ENCODE measurements around the gene LIN9. TPM values are rescaled to one million over a fixed set of nuclear protein-coding genes. Genes with fewer than 3 reads are reported as not detected.

Gene LIN9
- polyA plus RNA-seq, 4 donors: 10.5 to 14.0 (median 12.3) TPM

DNA sequence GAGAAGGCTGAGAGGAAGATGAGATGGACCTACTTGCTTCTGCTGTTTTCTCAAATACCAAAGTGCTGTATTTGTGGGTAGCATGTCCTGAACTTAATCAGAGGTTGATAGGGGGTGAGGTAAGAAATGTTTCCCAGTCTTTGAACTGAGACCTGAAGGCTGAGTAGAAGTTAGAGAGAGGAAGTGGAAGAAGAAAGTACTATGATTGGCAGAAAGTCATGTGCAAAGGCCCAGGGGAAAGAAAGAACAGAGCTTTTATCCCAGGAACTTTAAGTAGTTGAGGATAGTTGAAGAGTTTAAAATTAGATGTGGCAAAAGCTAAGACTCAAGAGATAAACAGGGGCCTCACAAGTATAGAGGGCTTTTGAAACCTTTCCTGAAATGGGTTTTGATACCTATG is 15.5 kb upstream of the LIN9 start:
- DNase-seq (ENCODE audit: low read depth in 4 of 4, low spot score in 3 of 4): no peak

DNA sequence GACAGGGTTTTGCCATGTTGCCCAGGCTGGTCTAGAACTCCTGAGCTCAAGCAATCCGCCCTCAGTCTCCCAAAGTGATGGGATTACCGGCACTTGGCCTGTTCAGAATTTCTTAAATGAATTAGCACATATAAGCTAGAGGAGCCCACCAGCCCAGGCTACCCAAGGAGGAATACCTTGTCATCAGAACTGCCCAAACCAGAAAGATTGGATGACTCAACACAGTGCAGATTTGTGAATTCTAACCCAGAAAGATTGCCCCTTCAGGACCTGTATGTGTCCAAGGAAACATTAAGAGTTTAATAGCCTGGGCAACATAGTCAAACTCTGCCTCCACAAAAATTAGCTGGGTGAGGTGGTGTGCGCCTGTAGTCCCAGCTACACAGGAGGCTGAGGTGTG is 14.0 kb upstream of the LIN9 start:
- no peak for DNase-seq (ENCODE audit: low read depth in 4 of 4, low spot score in 3 of 4)

DNA sequence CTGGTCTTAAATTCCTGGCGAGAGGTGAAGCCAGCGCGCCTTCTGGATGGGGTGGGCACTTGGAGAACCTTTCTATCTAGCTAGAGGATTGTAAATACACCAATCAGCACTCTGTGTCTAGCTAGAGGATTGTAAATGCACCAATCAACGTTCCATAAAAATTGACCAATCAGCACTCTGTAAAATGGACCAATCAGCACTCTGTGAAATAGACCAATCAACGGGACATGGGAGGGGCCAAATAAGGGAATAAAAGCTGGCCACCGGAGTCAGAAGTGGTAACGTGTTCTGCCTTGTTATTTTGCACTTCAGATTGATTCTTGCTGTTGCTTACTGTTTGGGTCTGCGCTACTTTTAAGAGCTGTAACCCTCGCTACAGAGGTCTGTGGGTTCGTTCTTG is 12.0 kb upstream of the LIN9 start:
- DNase-seq (ENCODE audit: low read depth in 4 of 4, low spot score in 3 of 4): no peak

DNA sequence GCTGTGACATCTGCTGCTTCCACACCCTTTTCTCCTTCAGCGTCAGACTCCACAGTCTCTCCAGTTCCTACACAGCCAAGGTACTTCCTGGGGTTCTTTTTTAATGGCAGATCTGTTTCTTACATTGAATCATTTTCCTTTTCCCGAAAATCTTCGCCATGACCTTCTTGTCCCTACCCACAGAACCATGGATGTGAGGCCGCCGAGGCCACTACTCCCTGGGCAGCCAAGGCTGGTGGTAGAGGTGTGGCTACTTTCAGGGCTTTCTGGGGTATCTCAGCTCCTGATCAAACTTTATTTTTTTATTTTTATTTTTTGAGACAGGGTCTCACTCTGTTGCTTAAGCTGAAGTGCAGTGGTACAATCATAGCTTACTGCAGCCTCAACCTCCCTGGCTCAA is 9.5 kb upstream of the LIN9 start:
- DNase-seq (ENCODE audit: low read depth in 4 of 4, low spot score in 3 of 4): no peak

DNA sequence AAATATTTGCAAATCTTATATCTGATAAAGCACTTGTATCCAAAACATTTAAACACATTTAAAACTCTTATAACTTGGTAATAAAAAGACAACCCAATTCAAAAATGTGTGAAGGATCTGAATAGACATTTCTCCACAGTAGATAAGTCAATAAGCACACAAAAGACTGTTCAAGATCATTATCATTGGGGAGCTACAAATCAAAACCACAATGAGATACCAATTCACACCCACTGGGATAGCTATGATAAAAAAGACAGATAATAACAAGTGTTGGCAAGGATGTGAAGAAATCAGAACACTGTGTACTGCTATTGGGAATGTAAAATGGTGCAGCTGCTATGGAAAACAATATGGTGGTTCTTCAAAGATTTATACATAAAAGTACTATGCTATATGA is 5.1 kb upstream of the LIN9 start:
- no peak for DNase-seq (ENCODE audit: low read depth in 4 of 4, low spot score in 3 of 4)

DNA sequence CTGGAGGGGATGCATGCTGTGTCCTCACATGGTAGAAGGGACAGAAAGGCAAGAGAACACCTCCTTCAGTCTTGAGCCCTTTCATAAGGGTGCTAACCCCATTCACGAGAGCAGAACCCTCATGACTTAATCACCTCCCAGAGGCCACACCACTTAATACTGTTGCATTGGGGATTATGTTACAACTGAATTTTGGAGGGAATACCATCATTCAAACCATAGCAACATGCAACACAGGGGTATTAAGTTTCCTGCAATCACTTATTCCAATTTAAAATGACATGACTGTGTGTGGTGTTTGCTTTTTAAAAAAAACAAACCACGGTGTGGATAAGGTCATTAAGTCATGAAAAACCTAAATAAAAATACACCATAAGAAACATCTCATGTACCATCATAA is 3.1 kb upstream of the LIN9 start:
- DNase-seq (ENCODE audit: low read depth in 4 of 4, low spot score in 3 of 4): no peak

DNA sequence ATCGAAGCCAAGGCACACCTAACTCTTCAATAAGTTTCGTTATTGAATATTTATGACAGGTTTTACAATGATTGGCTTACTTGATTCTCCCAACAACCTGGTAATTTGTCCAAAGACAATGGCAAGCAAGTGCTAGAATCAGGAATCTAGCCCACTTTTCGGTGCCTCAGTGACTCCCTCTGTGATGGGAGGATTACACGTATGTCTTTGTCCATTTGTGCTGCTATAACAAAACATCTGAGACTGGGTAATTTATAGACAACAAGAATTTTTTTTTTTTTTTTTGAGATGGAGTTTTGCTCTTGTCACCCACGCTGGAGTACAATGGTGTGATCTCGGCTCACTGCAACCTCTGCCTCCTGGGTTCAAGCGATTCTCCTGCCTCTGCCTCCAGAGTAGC is 2.4 kb upstream of the LIN9 start:
- no peak for DNase-seq (ENCODE audit: low read depth in 4 of 4, low spot score in 3 of 4)

DNA sequence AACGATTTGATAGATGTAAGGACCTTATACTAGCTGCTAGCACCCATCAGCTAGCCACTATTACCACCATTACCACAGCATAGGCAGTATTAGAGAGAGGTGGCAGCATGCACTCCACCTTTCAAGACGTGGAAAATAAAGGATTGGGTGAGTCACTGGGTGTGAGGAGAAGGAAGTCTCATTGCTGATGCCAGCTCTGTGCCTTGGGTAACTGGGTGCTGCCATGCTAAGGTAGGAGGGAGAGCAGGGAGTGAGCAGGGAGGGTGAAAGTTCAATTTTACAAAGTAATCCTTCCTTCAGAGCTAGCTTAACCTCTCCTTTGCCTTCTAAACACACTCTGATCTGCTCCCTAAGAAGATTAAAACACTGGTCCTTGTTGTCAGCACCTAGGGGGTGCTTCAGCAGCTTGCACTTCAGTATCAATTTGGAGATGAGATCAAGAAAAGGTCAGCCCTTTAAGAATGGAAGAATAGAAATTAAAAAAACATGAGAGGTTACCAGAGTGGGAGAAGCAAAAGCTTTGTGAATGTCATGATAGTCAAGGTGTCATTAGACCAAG is 1.8 kb upstream of the LIN9 start:
- DNase-seq (ENCODE audit: low read depth in 4 of 4, low spot score in 3 of 4): no peak

DNA sequence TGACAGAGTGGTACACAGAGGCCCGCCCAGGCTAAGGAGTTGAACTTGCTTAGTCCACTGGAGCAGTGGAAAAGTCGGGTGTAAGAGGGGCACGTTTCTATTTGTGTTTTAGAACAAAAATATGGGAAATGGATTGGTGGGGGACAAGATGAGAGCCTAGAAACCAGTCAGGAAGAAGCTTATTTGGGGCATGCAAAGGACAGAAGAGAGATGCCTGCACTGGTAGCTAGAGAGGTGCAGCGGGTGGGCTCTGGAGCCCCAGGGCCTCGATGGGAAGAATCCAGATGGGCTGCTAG is 1.2 kb upstream of the LIN9 start:
- DNase-seq (ENCODE audit: low read depth in 4 of 4, low spot score in 3 of 4): no peak

DNA sequence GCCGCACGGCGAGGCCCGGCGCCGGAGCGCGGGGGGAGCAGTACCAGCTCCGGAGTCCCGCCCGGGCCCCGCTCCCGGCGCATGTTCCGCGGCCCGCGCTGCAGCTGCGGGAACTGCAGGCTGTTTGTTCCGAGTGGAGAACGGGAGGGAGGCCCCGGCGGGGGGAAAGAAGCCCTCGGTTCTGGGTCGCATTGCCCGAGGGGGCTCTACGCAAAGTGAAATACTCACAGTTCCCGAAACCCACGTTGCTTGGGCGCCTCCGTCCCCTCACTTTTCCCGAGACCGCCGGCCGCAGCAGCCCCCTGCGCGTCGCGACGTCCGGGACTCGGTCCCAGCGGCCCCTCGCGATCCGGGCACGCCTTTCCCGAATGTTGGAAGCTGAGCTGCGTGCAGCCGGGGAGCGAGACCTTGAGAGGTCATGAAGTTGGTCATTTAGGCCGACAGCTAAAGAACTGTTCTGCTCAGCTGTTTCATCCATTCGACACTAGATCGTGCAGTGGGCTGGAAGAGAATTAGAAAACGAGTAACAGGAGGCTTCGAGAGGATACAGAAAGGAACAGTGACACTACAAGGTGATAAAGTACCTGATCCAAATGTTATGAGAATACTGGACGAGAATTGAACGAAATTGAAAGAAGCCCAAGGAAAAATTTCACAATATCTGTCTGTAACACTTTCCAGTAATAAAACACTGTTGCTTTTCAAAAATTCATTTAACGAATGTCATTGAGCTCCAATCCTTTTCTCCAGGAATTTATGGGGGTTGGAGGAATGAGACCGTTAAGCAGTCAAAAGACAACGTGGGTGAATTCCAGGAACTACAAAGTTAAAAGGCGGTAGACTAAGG is 657 bp upstream of the LIN9 start:
- DNase-seq (ENCODE audit: low read depth in 4 of 4, low spot score in 3 of 4): no peak

DNA sequence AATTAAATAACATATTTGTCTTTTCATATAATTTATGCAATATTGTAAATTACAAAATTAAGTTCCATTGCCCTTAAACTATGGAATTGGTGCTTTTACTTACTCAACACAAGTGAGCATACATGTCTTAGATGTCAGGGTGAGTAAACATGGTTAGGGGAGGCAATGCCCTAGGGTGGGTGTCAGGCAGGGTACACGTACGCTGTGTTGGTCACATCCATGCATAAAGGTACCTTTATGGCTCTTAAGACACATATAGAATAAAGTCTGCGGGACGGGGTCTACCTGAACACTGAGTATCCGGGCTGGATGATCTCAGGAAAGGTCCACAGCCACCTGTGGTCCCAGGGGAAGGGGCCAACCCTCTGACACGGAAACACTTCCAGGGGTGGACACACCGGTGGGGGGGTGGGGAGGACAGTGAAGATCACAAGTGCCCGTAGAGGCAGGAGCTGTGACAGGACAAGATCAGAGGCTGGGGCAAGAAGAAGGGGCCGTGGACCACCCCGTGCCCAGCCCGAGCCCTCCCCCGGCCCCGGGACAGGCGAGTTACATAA is 720 bp downstream of the LIN9 start:
- DNase-seq (ENCODE audit: low read depth in 4 of 4, low spot score in 3 of 4): peak in 1 of 4 donors; percentile 12

DNA sequence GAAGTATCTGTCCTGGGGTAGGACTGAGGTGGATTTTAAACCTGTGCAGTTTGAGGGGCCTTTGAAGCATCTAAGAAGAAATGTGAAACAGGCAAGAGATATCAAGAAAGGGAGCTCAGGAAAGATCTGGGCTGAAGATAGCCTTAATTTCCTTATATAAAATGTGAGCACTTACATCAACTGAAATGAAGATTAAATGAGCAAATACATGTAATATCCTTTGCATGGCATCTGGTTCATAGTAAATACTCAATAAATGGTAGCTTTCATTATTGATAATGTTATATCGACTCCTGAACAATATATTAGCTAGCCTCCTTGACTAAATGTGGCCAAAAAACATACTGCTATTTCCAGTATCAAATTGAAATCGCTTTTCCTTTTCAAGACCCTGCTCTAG is 2.5 kb downstream of the LIN9 start:
- no peak for DNase-seq (ENCODE audit: low read depth in 4 of 4, low spot score in 3 of 4)

DNA sequence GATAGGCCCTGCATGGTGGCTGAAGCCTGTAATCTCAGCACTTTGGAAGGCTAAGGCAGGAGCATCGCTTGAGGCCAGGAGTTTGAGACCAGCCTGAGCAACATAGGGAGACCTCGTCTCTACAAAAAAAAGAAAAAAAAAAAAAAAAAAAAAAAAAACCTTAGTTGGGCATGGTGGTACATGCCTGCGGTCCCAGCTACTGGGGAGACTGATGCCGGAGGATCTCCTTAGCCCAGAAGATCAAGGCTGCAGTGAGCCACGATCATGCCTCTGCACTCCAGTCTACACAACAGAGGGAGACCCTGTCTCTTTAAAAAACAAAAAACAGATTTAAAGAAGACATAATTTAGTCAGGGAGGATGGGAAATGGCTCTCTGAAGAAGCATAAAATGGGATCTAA is 3.8 kb downstream of the LIN9 start:
- no peak for DNase-seq (ENCODE audit: low read depth in 4 of 4, low spot score in 3 of 4)

DNA sequence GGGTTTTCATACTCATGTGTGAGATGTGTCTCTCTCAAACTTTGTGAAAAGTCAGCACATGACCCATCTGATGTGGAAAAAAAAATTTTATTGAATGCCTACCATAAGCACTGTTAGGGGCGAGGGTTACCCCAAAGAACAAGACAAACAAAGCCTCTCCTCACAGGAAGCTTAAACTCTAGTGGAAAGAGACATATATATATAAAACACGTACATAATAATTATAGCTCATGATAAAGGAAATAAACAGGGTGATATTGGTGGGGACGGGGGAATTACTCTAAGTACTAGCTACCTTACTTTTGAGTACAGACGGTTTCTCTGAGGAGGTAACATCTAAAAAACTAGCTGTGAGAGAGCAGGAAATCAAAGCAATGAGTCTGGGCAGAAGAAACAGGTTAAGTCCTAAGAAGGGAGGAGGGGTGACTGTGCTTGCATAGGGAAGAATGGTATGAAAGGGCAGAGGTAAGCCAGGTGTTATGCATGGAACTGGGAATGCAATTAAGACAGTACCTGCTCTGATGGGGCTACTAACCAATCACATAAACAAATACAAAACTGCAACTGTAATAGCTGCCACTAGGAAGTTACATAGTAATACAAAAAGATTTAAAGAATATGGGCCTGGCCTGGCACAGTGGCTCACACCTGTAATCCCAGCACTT is 4.5 kb downstream of the LIN9 start:
- no peak for DNase-seq (ENCODE audit: low read depth in 4 of 4, low spot score in 3 of 4)

DNA sequence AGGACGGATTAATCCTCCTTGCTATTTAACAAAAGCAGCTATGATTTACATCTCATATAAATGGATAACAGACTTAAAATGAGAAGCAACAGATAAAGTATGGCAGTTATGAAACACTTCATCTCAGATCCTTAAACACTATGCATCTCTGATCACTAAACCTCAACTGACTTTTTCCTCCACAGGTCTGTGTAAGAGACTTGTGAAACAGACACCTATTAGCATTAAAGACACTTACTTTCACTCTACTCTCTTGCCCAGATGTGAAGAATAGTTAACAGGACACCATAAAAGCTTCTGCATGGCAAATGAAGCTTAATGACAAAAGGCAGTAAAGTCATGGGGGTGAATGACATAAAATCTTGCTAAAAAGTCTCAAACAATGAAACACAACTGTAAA is 6.2 kb downstream of the LIN9 start:
- no peak for DNase-seq (ENCODE audit: low read depth in 4 of 4, low spot score in 3 of 4)

DNA sequence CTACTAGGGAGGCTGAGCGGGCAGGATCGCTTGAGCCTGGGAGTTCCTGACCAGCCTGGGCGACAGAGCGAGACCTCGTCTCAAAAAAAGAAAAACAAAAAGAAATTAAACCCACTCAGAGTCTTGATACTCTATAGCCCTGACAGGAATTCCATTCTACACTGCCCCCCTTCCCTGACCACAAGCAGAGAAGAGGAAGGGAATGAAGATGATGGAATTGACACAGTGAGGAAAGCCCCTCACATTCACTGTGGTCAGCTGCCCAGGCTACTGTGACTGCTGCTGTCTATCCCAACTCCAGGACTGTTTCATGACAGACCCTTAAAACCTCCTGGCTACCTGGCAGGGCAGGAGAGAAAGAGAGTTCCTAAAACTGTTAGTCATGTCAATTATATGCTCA is 12.1 kb downstream of the LIN9 start:
- no peak for DNase-seq (ENCODE audit: low read depth in 4 of 4, low spot score in 3 of 4)

DNA sequence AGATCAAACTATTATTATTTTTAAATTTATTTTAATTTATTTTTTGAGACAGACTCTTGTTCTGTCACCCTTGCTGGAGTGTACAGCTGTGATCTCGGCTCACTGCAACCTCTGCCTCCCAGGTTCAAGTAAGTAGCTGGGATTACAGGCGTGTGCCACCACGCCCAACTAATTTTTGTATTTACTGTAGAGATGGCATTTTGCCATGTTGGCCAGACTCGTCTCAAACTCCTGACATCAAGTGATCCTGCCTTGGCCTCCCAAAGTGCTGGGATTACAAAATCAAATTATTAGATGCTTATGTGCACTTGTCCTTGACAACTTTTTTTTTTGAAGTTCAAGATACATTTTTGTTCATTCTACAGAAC is 15.4 kb downstream of the LIN9 start:
- DNase-seq (ENCODE audit: low read depth in 4 of 4, low spot score in 3 of 4): no peak

DNA sequence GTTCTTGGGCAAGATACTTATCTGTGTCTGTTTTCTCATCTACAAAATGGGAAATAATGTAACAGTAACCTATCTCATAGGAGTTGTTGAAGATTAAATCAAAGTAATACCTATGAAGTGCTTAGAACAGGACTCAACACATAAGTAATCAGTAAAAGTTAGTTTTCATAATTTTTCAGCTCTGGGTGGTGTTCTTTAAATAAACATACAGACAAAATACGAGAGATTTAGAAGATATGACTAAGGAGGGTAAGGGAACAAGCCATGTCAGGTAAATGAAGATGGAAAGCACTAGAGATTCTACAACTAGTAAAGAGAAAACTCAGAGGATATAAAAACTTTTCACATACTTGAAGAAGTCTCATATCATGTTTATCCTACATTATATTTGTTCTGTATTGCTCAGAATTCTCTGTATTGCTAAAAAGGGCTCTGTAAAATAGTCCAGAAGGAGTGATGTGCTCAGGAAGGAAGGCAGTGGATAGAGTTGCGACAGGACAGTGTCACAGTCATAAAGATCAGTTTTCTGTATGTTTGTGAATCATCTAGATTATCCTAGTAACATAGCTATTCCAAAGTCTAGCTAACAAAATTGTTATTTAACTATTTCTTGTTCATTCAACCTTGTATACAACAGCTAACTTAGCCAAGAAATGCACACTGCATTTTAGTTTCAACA is 16.0 kb downstream of the LIN9 start:
- no peak for DNase-seq (ENCODE audit: low read depth in 4 of 4, low spot score in 3 of 4)

DNA sequence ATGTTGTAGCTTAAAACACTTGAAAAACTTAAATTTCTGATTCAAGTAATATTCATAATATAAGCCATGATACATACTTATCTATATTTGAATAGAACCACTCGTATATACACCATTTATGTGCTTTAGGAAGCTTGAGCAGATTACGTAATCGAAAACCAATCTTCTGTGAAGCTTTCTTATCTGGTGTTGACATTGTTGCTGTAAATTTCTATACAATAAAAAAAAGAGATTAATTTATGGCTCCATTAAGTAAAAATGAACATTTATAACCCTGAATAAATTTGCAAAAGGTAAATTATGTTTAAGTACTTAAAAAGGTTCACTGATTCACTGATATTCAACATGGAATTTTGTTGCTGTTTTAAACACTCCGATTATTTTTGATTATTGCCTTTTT is 21.4 kb downstream of the LIN9 start:
- DNase-seq (ENCODE audit: low read depth in 4 of 4, low spot score in 3 of 4): no peak

DNA sequence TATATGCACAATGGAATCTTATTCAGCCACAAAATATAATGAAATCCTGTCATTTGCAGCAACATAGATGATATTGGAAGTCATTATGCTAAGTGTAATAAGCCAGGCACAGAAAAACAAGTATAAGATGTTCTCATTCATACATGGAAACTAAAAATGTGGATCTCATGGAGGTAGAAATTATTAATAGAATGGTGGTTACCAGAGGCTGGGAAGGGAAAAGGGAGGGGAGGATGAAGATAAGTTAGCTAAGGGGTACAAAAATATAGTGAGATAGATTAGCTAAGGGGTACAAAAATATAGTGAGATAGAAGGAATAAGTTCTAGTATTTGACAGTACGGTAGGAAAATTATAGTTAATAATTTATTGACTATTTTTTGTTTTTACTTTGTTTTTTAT is 27.9 kb downstream of the LIN9 start:
- DNase-seq (ENCODE audit: low read depth in 4 of 4, low spot score in 3 of 4): no peak

DNA sequence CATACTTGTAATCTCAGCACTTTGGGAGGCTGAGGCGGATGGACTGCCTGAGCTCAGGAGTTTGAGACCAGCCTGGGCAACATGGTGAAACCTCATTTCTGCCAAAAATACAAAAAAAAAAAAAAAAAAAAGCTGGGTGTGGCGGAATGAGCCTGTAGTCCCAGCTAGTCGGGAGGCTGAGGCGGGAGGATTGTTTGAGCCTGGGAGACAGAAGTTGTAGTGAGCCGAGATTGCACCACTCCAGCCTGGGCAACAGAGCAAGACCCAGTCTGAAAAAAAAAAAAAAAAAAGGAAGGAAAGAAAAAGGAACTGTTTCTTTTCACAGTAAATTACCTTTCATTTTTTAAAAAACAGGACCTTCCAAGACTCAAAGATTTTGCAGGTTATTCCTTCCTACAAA is 29.5 kb downstream of the LIN9 start:
- no peak for DNase-seq (ENCODE audit: low read depth in 4 of 4, low spot score in 3 of 4)

DNA sequence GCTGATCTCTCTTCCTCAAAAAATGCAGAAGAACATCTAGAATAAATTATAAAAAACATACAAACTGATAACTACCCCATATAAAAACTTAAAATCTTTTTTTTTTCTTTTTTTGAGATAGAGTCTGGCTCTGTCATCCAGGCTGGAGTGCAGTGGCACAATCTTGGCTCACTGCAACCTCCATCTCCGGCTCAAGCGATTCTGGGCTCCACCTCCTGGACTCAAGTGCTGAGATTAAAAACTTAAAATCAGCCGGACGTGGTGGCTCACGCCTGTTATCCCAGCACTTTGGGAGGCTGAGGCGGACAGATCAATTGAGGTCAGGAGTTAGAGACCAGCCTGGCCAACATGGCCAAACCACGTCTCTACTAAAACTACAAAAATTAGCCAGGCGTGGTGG is 31.1 kb downstream of the LIN9 start:
- no peak for DNase-seq (ENCODE audit: low read depth in 4 of 4, low spot score in 3 of 4)
